HEK293T (cell line): ENCODE measurements around the gene DCAF8L1.
"Not testable (repeated sequence)": the region's sequence is repeated elsewhere in the genome, so short reads cannot be mapped to it uniquely, and the experiment has no call there.

Source experiments
- CTCF ChIA-PET: fragments of 350-600 bp; formaldehyde crosslinking; extraction: SDS; loops from one replicate; lab custom pipeline; 2021; ENCODE audit warnings: antibody characterized with exemption, inconsistent platforms; lab: Yijun Ruan, JAX
- POLR2A ChIA-PET: fragments of 350-600 bp; formaldehyde crosslinking; extraction: SDS; loops from one replicate; lab custom pipeline; 2020; ENCODE audit warnings: antibody characterized with exemption, inconsistent platforms; lab: Yijun Ruan, JAX
- DNase-seq: peaks from one replicate; pipeline ENCODE4 v3.0.0; 2012; ENCODE audit warnings: mixed read lengths; ENCODE audit errors: extremely low spot score
- ARNT ChIP-seq: fragments of 450-650 bp; IDR thresholded peaks from 2 replicates; pipeline ENCODE4 v1.6.1; 2017; ENCODE audit warnings: mild to moderate bottlenecking
- BHLHE40 ChIP-seq: fragments of 450-650 bp; IDR thresholded peaks from 2 replicates; pipeline ENCODE4 v1.6.1; 2016; ENCODE audit warnings: mild to moderate bottlenecking, moderate library complexity, borderline replicate concordance
- CTBP1 ChIP-seq: fragments of 450-650 bp; IDR thresholded peaks from 2 replicates; pipeline ENCODE4 v1.6.1; 2016; ENCODE audit warnings: borderline replicate concordance
- ELF4 ChIP-seq: fragments of 450-650 bp; IDR thresholded peaks from 2 replicates; pipeline ENCODE4 v1.6.1; 2017; ENCODE audit warnings: antibody characterized with exemption
- FOXA1 ChIP-seq: fragments of 450-650 bp; IDR thresholded peaks from 2 replicates; pipeline ENCODE4 v1.6.1; 2016; ENCODE audit warnings: mild to moderate bottlenecking
- FOXK2 ChIP-seq: fragments of 450-650 bp; IDR thresholded peaks from 2 replicates; pipeline ENCODE4 v1.6.1; 2016; ENCODE audit warnings: mild to moderate bottlenecking
- FOXM1 ChIP-seq: fragments of 450-650 bp; IDR thresholded peaks from 2 replicates; pipeline ENCODE4 v1.6.1; 2017; ENCODE audit warnings: mild to moderate bottlenecking, borderline replicate concordance
- HDGF ChIP-seq: fragments of 450-650 bp; IDR thresholded peaks from 2 replicates; pipeline ENCODE4 v1.6.1; 2017; ENCODE audit warnings: antibody characterized with exemption, borderline replicate concordance
- L3MBTL2 ChIP-seq: fragments of 450-650 bp; conservative IDR thresholded peaks from 2 replicates; pipeline ENCODE4 v1.6.1; 2016; ENCODE audit warnings: mild to moderate bottlenecking
- LEF1 ChIP-seq: fragments of 450-650 bp; IDR thresholded peaks from 2 replicates; pipeline ENCODE4 v1.6.1; 2017; ENCODE audit warnings: mild to moderate bottlenecking, borderline replicate concordance
- NFRKB ChIP-seq: fragments of 450-650 bp; IDR thresholded peaks from 2 replicates; pipeline ENCODE4 v1.6.1; 2016; ENCODE audit warnings: mild to moderate bottlenecking, moderate library complexity
- PKNOX1 ChIP-seq: fragments of 450-650 bp; IDR thresholded peaks from 2 replicates; pipeline ENCODE4 v1.6.1; 2016
- SP1 ChIP-seq: fragments of 450-650 bp; IDR thresholded peaks from 2 replicates; pipeline ENCODE4 v1.6.1; 2017
- SUZ12 ChIP-seq: fragments of 450-650 bp; IDR thresholded peaks from 2 replicates; pipeline ENCODE4 v1.6.1; 2016; ENCODE audit warnings: mild to moderate bottlenecking
- TARDBP ChIP-seq: fragments of 450-650 bp; IDR thresholded peaks from 2 replicates; pipeline ENCODE4 v1.6.1; 2016
- ZNF384 ChIP-seq: fragments of 450-650 bp; IDR thresholded peaks from 2 replicates; pipeline ENCODE4 v1.6.1; 2016

The DCAF8L1 gene

DNA sequence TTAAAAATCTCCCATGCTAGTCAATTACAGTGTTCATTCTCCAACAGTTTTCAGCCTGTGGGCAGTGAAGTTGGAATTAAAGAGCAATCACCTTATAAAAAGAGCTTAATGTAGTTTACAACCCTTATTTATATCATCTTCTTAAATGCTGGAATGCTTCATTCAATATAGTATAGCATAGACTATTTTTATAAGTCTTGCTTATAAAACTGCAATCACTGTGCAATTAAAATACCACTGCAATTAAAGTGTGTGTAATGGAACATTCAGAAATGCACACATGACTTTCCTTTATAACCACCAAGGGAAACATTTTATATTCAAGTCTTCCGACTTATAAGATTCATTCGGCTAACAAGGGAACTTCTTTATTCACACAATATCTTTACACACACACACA lies 16.4 kb upstream of the DCAF8L1 start:
- CTCF ChIA-PET, result no interaction called here

DNA sequence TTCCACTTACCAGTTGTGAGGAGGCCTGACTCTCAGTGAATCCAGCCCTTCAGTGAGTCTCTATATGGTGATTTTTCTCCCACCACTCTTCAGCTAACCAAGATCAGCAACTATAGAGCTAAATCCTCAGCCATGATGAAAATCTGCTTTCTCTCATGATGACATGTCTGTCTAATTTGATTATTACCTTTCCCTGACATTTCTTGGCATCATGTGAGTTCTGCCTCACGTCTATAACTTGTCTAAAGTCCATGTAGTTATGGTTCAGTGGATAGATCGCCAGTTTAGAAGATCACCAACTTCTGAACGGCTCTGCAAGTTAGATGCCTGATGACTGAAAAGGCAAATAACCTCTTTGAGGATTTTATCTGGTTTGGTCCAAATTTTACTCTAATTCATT lies 14.9 kb upstream of the DCAF8L1 start:
- no peak for TF ChIP-seq BHLHE40
- CTCF ChIA-PET, result no interaction called here
- POLR2A ChIA-PET, result no interaction called here
- no peak for DNase-seq

More for the DNA sequence above, 16.4 kb upstream of the DCAF8L1 start:
- POLR2A ChIA-PET, result no interaction called here
- no peak for TF ChIP-seq ELF4
- TF ChIP-seq PKNOX1, result no peak
- no peak for TF ChIP-seq FOXM1
- no peak for TF ChIP-seq FOXA1
- TF ChIP-seq NFRKB, result no peak
- TF ChIP-seq SP1, result no peak
- no peak for TF ChIP-seq TARDBP
- TF ChIP-seq ARNT, result no peak
- TF ChIP-seq FOXK2, result no peak
- TF ChIP-seq HDGF, result no peak
- TF ChIP-seq CTBP1, result no peak
- DNase-seq, result no peak

GRCh38 chrX:27995611-27996010 lies 14.4 kb upstream of the DCAF8L1 start:
- TF ChIP-seq BHLHE40 (no peak), CTBP1 (no peak), ELF4 (no peak), PKNOX1 (no peak), FOXK2 (no peak), ARNT (no peak)
- no peak for DNase-seq
- POLR2A ChIA-PET, result no interaction called here
- CTCF ChIA-PET, result no interaction called here

DNA sequence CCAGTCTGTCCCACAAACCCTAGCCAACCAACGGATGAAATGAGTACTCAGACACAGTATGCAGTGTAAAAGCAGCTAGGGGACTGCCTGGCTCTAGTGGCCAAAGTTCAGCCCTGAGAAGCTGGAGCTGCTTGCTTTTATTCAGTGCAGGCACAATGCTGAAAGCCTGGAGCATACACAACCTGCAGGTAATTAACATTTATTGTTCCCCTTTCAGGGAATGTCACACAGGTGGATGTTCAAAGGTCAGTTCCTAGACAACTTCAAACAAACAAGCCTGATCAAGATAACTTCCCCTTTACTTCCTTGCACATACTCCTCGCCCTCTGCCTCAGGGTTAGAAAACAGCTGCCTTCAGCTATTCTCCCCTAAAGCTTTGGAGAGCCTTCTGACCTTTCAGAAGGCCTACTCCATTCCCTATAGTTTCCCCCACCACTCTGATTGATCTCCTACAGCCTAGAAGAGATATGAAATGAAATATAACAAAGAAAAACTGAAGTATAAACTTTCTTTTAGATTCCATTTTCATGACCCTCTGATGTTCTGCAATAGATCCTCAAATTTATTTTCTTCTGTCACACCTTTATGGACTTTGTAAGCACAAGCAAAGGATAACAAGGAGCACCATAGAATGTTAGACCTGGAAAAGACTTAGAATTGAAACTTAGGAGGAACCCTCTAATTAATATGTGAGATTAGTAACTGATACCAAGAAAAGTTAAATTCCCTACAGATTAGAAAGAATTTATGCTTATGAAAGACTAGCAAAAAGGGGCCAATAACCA lies 6.8 kb upstream of the DCAF8L1 start:
- POLR2A ChIA-PET, result no interaction called here
- no peak for DNase-seq
- CTCF ChIA-PET, result no interaction called here
- TF ChIP-seq PKNOX1 (no peak), ARNT (no peak), ZNF384 (no peak)

GRCh38 chrX:27976934-27977333 lies 4.3 kb downstream of the DCAF8L1 start:
- POLR2A ChIA-PET, DNase-seq, CTCF ChIA-PET: not testable (repeated sequence)

GRCh38 chrX:27976284-27976683 lies 5.0 kb downstream of the DCAF8L1 start:
- ChIA-PET POLR2A (no interaction called here), CTCF (no interaction called here)
- no peak for DNase-seq
- TF ChIP-seq HDGF (no peak), ARNT (no peak), FOXM1 (no peak), L3MBTL2 (no peak), TARDBP (no peak), BHLHE40 (no peak), SUZ12 (no peak), ZNF384 (no peak), ELF4 (no peak), SP1 (no peak), NFRKB (no peak), FOXA1 (no peak), FOXK2 (no peak), PKNOX1 (no peak), LEF1 (no peak), CTBP1 (no peak)

DNA sequence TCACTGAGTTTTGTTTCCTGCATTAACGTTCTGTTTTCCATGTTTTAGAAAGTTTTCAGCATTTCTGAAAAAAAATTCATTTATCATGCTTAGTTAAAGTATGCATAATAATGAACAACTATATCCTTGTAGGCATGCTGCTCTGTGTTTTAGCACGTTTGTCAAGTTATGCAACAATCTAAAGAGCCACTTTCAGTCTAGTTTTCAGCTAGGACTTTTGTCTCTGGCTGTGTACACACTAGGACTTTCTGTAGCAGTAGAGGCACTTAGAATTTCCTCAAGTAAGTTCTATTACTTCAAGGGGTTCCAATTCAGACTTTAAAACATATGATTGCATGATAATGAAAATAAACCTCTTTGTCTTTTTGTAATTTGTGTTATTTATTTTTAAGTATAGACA lies 12.4 kb downstream of the DCAF8L1 start:
- POLR2A ChIA-PET, result no interaction called here
- TF ChIP-seq NFRKB (no peak), FOXA1 (no peak), FOXM1 (no peak), LEF1 (no peak), SP1 (no peak), SUZ12 (no peak), L3MBTL2 (no peak), ARNT (no peak), HDGF (no peak), TARDBP (no peak), ELF4 (no peak), BHLHE40 (no peak), ZNF384 (no peak), PKNOX1 (no peak), CTBP1 (no peak), FOXK2 (no peak)
- no peak for DNase-seq
- CTCF ChIA-PET, result no interaction called here
